Measurements from ENCODE around the gene FXYD6.

Gene FXYD6

GRCh38 chr11:117887431-117888138 is 11.1 kb upstream of the FXYD6 start:
- no peak for TF ChIP-seq CTCF (IDR thresholded peaks at IDR 0.05; ENCODE audit: borderline replicate concordance, insufficient read depth, low read depth, low read length)
- no peak overlapping the region for H3K4me3 ChIP-seq (ENCODE audit: low read depth, low read length)

DNA sequence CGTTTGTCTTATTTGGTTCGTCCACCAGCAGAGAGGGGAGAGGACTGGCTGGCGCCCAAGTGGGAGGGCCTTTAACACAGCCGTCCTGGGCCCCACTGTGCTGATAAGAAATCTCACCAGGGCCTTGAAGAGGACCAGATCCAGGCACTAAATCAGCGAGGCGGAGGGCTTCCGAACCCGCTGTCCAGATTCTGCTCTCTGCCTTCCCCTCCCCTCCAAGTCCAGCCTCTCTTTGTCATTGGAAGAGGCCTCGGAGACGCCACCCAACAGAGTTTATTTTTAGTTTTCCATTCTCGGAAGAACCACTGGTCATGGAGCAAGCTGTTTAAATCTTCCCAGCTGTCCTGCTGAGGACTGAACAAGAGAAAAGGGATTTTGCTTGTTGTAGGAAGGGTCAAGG is 9.3 kb upstream of the FXYD6 start:
- TF ChIP-seq CTCF (IDR thresholded peaks at IDR 0.05; ENCODE audit: borderline replicate concordance, insufficient read depth, low read depth, low read length): no peak
- no peak overlapping the region for H3K4me3 ChIP-seq (ENCODE audit: low read depth, low read length)

DNA sequence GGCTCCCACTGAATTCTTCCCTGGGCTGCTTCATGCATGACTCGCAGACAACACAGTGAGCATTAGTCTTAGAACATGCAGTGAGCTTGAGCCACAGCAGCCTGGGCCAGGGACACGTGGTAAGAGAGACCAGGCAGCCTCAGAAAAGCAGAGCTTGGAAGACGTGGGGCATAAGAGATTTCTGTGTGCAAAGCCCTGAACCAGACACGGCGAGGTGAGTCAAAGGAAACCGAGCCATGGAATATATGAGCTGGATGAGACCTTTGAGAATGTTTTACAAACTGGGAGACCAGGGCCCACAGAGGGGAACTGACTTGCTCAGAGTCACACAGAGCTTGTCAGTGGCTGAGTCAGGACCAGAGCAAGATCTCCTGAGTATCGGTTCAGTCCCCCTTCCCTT is 8.5 kb upstream of the FXYD6 start:
- TF ChIP-seq CTCF (IDR thresholded peaks at IDR 0.05; ENCODE audit: borderline replicate concordance, insufficient read depth, low read depth, low read length): no peak

GRCh38 chr11:117883063-117883462 is 6.6 kb upstream of the FXYD6 start:
- no peak overlapping the region for H3K4me3 ChIP-seq (ENCODE audit: low read depth, low read length)
- TF ChIP-seq CTCF (IDR thresholded peaks at IDR 0.05; ENCODE audit: borderline replicate concordance, insufficient read depth, low read depth, low read length): no peak

More for the DNA sequence above, 8.5 kb upstream of the FXYD6 start:
- H3K4me3 ChIP-seq (ENCODE audit: low read depth, low read length): no peak overlapping the region

- H3K4me3 ChIP-seq (ENCODE audit: low read depth, low read length): no peak overlapping the region
- TF ChIP-seq CTCF (IDR thresholded peaks at IDR 0.05; ENCODE audit: borderline replicate concordance, insufficient read depth, low read depth, low read length): no peak
These were observed 6.0 kb upstream of the FXYD6 start for GRCh38 chr11:117882311-117882905.

- TF ChIP-seq CTCF (IDR thresholded peaks at IDR 0.05; ENCODE audit: borderline replicate concordance, insufficient read depth, low read depth, low read length): no peak
- H3K4me3 ChIP-seq (ENCODE audit: low read depth, low read length): no peak overlapping the region
These were observed 4.8 kb upstream of the FXYD6 start for GRCh38 chr11:117881217-117881616.
